Measurements from ENCODE around the gene GP9.

GRCh38 chr3:129081503-129081902 lies 20.9 kb downstream of the GP9 start:
- TF ChIP-seq CTCF (IDR thresholded peaks at IDR 0.05) (no peak), POLR2A (IDR thresholded peaks at IDR 0.05) (no peak), POLR2AphosphoS5 (IDR thresholded peaks at IDR 0.05) (no peak), EP300 (IDR thresholded peaks at IDR 0.05) (no peak)
